HG02798 (cell line): ENCODE data around the gene KLHL18.
"Not testable (repeated sequence)": the region's sequence is repeated elsewhere in the genome, so short reads cannot be mapped to it uniquely, and the experiment has no call there.

Experiments
- ATAC-seq: cut with Tn5 transposase; IDR thresholded peaks from one replicate; pipeline ENCODE4 v1.9.1; 2021; ENCODE audit warnings: mild to moderate bottlenecking; ENCODE audit not compliant: unreplicated experiment, poor library complexity

The KLHL18 gene

DNA sequence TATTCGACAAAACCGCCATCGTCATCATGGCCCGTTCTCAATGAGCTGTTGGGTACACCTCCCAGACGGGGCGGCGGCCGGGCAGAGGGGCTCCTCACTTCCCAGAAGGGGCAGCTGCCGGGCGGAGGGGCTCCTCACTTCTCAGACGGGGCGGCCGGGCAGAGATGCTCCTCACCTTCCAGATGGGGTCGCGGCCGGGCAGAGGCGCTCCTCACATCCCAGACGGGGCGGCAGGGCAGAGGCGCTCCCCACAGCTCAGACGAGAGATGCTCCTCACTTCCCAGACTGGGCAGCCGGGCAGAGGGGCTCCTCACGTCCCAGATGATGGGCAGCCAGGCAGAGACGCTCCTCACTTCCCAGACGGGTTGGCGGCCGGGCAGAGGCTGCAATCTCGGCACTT is 26.5 kb downstream of the KLHL18 start:
- ATAC-seq: not testable (repeated sequence)

DNA sequence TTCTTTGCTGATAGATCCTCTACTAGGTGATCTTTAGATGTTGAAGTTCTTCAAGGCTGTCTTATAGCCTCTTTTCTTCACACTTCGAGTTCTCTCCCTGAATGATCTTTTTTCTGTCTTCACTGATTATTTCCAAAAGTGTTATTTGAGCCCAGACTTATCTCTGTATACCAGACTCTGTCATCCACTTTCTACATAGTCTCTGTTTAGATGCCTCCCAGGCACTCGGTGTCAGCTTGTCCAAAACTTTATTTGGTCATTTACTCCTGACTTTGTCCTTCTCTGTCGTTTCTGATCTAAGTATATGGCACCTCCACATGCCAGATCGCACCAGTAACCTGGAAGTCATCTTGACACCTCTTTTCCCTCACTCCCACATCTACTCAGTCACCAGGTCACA is 27.6 kb downstream of the KLHL18 start:
- ATAC-seq: no peak

DNA sequence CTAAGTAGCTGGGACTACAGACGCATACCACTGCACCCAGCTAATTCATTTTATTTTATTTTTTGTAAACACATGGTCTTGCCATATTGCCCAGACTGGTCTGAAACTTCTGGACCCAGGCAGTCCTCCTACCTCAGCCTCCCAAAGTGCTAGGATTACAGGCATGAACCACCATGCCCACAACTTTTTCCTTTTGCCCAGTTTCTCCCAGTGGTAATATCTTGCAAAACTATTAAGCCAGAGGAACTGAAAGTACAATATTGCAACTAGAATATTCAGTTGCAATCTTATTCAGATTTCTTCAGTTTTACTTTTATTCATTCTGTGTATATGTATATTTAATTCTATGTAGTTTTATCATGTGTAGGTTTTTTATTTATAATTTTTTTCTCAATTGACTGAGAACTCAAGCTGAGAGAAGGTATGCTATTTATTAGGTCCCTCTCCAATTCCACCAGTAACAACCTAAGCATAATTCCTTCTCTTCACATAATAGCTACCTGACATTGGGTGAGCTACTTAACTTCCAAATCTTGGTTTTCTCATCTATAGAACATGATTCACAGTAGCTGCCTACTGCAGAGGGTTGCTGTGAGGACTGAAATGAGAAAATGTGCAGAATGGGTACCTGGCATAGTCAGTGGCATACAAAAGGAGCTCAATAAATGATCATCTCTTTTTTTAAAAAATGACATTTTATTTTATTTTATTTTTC is 30.8 kb downstream of the KLHL18 start:
- no peak for ATAC-seq

DNA sequence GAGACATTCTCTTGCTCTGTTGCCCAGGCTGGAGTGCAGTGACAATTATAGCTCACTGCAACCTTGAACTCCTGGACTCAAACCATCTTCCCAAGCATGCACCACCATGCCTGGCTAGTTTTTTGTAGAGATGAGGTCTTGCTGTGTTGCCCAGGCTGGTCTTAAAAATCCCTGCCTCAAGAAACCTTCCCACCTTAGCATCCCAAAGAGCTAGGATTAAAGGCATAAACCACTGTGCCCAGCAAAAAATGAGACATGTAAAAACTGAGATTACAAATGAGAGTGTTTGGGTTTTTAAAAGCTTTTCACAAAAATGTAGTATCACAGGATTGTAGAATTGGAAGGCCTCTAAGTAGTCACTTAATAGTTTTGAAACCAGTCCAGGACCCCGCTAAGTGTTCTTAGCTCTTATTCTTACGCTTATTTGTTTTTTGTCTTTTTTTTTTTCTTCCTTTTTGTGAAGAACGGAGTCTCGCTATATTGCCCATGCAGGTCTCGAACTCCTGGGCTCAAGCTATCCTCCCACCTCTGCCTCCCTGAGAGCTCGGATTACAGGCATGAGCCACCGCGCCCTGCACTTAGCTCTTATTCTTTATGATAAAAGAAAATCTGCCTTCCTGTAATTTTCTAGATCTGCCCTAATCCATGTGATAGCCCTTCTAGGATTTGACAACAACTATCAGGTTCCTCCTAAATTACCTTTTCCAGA is 31.5 kb downstream of the KLHL18 start:
- no peak for ATAC-seq

DNA sequence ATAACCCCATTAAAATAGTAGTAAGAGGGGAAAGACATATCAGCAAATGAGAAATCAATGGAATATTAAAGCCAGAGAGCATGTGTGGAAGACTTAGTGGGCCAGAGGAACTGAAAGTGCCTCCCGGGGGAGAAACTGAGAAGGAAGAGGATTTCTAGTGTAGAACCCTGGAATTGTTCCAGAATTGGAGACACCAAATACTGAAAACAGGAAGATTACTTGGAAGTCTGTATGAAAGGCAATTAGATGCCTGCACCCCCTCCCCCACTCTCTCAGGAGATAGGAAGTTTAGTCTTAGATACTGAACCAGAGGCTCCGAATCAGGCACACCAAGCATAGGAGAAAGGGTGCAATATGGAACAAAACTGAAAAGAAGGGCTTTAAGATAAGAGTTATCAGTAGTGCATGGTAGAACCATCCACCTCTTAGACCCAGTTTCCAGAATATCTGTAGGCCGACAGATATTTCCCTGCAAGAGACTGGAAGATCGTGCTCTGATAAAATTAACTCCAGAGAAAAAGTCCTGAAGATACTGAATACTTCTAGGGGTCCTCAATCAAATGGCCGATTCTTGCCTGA is 32.4 kb downstream of the KLHL18 start:
- no peak for ATAC-seq

DNA sequence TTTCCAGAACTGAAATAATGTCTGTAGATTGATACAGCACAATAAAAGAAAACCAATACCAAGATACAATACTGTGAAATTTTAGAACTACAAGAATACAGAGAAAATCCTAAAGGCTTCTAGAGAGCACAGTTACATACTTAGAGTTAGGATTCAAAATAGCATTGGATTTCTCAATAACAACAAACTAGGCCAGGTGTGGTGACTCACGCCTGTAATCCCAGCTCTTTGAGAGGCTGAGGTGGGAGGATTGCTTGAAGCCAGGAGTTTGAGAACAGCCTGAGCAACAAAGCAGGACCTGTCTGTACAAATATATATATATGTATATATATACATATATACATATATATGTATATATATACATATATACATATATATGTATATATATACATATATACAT is 33.4 kb downstream of the KLHL18 start:
- ATAC-seq: not testable (repeated sequence)

DNA sequence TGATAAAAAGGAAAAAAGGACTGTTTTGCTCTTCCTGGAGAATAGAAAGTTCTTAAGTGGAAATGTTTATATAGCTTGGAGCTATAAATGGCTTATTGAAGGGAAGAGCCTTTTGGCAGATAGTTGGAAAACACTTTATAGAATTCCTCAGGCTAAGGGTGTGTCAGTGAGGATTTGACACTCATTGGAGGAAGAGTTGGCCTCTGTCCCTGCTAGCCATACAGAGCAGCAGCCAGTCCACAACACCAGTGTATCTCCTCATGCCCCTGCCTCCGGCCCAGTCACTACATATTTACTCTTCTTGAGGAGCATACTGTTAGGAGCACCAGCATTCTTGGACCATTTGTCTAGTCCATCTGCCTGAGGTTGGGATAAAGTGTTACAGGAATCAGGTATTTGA is 36.2 kb downstream of the KLHL18 start:
- no peak for ATAC-seq

DNA sequence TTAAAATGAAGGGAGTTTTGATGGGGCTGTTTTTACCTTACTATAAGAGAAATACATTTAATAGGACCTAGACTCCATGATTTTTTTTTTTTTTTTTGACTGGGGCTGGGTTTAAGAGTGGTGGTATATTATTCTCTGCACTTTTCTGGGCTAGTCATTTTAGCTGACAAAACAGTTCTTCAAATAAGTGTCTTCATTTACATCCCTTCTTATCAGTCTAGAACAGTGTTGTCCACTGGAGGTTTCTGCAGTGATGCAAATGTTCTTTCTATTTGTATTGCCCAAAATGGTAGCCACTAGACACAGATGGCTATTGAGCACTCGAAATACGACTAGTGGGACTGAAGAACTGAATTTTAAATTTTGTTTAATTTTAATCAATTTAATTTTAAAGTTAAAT is 37.2 kb downstream of the KLHL18 start:
- no peak for ATAC-seq

DNA sequence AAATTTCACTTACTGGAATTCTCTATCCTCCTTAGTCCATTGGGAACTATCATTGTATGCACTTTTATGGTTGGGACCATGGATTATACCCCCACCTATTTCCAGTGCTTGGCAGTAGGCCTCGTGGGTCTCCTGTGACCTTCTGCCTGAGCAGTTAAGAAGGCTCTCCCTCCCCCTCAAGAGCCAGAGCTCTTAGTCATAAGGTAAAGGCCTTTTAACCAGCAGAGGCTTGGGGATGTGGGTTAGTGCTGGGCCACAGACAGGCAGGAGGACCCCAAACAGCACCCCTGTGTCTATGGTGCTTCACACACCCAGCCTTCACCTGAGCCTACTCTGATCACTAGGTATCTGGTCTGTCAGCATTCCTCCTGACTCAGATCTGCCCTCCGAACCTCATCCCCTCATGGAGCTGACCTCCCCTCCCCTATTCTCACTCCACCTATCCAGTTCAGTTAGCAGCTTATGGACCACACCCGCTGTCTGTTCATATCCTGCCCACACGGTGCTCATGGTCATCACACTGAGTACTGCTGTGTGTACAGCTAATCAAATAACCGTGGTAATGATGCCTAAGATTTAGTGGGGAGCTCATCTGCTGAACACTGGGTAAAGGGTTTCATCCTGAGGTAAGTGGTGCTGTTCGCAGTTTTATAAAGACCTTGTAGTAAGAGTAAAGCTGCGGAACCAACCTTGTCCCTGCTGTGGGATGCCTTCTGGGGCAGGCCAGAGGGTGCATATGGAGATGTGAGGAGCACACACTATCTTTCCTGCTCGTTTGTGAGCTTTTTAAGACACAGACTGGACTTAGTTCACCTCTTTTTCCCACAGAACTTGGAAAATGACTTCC is 40.9 kb downstream of the KLHL18 start:
- no peak for ATAC-seq

DNA sequence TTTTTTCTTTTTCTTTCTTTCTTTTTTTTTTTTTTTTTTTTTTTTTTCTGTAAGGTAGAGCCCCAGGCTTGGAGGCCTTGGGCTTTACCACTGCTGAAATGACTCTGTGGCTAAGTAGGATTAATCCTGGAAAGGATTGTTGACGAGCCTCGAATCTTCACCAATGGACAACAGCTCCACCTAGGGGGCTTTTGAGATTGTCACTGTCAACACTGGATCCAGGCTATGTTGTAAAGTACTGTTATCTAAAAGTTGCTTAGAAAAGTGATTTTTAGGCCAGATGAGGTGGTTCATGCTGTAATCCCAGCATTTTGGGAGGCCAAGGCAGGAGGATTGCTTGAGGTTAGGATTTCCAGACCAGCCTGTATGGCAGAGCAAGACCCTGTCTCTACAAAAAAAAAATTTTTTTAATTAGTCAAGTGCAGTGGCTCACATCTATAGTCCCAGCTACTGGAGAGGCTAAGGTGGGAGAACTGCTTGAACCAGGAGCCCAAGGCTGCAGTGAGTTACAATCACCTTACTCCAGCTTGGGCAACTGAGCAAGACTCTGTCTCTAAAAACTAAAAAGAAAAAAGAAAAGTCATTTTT is 41.6 kb downstream of the KLHL18 start:
- ATAC-seq: no peak

DNA sequence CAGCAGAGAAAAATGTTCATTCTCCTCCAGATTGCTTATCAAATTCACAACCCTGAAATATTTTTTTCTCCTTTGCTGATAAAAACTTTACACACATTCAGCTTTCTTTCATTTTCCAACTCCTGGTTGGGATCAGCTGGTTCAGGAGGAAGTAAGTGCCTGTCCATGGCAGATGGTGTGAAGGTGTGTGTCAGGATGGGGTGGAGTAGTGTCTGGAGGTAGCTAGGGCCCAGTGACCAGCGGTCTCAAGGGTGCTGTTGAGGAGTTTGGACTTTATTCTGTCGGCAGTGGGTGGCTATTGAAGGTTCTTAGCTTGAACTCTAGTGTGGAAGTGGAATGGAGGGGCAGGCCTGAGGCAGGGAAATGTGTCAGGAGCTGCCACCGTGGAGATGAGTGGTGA is 51.2 kb downstream of the KLHL18 start:
- ATAC-seq: no peak

DNA sequence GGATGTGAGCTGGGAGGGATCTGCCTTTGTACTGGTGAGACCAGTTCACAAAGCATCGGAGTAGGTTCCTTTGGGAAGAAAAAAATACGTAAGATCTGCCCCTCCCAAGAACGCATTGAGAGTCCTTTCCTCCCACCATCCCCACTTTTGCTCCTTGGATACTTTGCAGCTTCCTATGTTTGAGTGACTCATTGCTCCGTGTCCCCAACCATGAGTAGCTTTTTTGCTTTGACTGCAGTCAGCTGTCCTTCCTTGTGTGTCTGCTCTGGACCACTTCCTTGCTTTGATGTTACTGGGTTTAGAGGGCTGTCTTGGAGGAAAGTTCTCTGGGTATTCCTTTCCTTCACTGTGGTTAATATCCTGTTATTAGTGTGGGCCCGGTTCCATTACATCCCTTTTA is 54.9 kb downstream of the KLHL18 start:
- no peak for ATAC-seq

DNA sequence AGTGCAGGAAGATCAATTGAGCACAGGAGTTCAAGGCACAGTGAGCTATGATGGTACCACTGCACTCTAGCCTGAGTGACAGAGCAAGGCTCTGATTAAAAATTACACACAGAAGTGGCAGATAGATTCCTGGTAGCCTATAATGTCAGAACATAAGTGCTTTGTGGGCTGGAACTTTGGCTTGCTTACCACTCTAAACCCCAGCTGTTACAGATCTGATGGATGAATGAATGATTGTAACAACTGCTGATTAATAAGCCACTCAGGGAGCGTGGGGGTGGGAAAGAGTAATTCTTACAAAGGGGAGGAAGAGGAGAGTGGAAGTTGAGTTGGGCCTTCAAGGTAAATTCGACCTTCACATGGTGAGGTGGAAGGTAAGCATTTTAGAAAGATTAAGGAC is 57.2 kb downstream of the KLHL18 start:
- ATAC-seq: no peak

DNA sequence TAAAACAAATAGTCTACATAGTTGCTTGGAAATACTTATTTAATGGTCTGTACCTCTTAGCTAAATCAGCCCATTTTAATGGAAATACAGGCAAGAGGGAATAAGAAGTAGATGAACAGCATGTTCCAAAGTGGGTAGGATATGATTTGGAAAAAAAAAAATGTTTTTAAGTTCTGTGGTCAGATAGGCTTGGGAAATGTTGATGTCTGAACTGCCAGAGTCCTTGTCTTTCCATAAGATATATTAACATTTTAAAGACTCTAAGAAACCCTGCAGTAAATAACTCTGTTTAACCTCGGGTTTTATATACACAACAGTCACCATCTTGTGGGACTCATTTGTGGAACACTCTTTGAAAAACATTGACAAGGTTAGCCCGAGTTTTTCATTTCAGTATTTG is 58.1 kb downstream of the KLHL18 start:
- ATAC-seq: no peak

DNA sequence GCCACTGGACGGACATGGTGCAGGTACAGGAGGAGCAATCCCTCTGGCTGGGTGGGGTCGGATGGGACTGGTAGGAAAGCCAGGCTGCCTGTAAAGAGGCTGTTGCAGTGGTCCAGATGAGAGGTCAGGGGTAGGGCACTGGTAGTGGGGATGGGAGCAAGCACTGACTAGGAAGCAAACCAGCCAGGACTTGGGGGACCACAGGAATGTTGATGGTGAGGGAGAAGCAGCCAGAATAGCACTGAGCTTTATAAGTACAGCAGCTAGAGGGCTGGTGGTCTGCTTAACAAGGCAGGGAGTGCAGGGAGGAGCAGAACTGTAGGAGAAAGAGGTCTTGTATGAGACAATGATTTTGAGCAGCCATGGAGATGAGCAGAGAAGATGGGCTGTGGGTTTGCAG is 59.4 kb downstream of the KLHL18 start:
- ATAC-seq: no peak

DNA sequence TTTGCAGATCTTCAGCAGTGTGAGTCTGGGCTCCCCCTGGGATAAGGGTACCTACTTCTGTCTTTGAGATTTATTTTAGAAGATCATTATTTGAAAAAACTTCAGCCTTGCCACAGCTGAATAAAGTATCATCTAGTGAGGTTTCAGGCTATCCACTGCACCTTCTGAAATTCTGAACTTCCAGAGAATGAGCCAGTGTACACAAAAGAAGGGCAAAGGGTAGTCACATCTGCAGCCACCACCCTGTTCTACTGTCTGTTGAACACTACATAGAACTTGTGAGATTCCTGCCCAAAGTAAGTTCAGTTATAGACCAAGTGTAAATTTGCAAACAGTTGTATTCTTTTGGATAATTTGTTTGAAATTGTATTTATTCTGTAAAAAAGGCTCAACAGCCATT is 60.1 kb downstream of the KLHL18 start:
- no peak for ATAC-seq

DNA sequence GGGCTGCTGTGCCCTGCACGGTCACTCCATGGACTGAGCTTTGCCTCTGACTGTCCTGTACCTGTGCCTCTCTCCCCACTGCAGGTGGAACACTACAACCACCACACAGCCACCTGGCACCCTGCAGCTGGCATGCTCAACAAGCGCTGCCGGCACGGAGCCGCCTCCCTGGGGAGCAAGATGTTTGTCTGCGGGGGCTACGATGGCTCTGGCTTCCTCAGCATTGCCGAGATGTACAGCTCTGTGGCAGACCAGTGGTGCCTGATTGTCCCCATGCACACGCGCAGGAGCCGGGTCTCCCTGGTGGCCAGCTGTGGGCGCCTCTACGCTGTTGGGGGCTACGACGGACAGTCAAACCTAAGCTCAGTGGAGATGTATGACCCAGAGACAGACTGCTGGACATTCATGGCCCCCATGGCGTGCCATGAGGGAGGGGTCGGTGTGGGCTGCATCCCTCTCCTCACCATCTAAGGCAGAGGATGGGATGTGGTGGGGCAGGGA is 60.8 kb downstream of the KLHL18 start:
- no peak for ATAC-seq

DNA sequence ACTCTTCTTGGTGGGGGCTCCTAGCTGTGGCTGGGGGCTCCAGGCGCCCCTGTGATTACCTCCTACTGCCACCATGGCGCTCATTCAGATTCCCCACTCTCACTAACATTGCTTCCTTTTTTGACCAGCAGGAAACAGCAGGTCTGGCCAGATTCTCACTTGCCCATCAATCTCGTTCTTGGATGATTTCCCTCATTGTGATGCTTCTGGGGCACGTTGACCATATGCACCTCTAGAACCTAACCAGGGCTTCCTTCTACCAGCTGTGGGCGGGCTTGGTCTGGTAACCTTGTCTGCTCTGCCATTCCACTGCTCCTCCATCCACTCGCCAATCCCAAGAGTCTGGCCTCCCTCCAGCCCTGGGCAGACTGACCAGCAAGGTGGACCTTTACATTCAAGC is 62.2 kb downstream of the KLHL18 start:
- no peak for ATAC-seq

DNA sequence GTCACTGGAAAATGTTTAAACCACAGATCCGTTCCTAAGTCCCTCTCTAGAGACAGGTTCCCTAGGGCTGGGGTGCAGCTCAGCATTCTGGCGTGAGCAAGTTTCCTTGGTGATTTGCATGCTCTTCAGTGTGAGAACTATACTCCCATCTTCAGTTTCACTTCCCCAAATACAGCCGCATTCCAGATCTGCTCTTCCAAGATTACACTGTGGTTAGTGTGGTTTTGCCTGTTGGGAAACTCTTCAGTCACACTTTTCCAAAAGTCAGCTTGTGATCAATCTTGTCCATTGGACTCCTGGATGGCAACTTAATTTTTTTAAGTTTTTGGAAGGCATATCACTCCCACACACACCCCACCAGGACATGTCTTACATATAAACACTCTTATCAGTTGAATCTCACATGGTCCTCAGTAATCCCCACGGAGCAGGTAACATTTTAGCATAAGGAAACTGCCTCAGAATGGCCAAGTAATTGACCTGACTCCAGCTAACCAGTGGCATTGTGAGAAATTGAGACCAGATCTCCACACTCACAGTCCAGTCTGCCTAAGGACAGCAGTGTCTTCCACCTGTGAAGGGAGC is 64.6 kb downstream of the KLHL18 start:
- peak; percentile 77 for ATAC-seq
